Panc1 (cell line): Measurements from ENCODE around the gene CUL9. TPM values are rescaled to one million over a fixed set of nuclear protein-coding genes. Genes with fewer than 3 reads are reported as not detected.

Source experiments
- ATAC-seq: fragments of 200-7000 bp; cut with Tn5 transposase; 2 replicates; pipeline ENCODE4 v1.9.1; 2020; ENCODE audit warnings: mild to moderate bottlenecking, moderate library complexity
- BruUV-seq: library from RNA; stranded (reverse); fragments of 400-500 nt; replicated peaks from 2 replicates; lab custom pipeline; 2021; lab: Mats Ljungman, UMichigan
- CTCF ChIA-PET: fragments of 300-600 bp; sonication (Branson Sonifier 250); formaldehyde crosslinking; loops from one replicate; lab custom pipeline; 2022; ENCODE audit warnings: antibody characterized with exemption; lab: Charles Lee
- POLR2A ChIA-PET: fragments of 300-600 bp; sonication (Branson Sonifier 250); formaldehyde crosslinking; loops from one replicate; lab custom pipeline; 2022; ENCODE audit warnings: antibody characterized with exemption; lab: Charles Lee
- DNase-seq: peaks from one replicate; pipeline ENCODE4 v3.0.0-alpha.2; 2010; ENCODE audit warnings: low read depth, low spot score
- H3K27ac ChIP-seq: 2 replicates; pipeline ENCODE4 v1.5.1; 2011; ENCODE audit warnings: mild to moderate bottlenecking, low read length, inconsistent platforms
- H3K27me3 ChIP-seq: fragments of 200-500 bp; sonication (Bioruptor generic); 2 replicates; pipeline ENCODE4 v1.6.0; 2014; ENCODE audit warnings: low read length, inconsistent platforms; ENCODE audit not compliant: control insufficient read depth, insufficient read depth
- H3K36me3 ChIP-seq: fragments of 200-500 bp; sonication (Bioruptor generic); 2 replicates; pipeline ENCODE4 v1.5.1; 2014; ENCODE audit warnings: inconsistent platforms, mild to moderate bottlenecking, low read length, moderate library complexity; ENCODE audit not compliant: control insufficient read depth, insufficient read depth
- H3K4me1 ChIP-seq: 2 replicates; pipeline ENCODE4 v1.5.1; 2011; ENCODE audit warnings: inconsistent platforms, mild to moderate bottlenecking, low read length, moderate library complexity; ENCODE audit not compliant: control insufficient read depth, insufficient read depth
- H3K4me3 ChIP-seq, 2 experiments: 2 replicates each; pipeline ENCODE4 v1.5.1; 2011 to 2012; ENCODE audit warnings: low read depth in 2 of 2, low read length in 2 of 2, mild to moderate bottlenecking in 2 of 2, inconsistent platforms in 1 of 2, moderate library complexity in 1 of 2
- H3K9me3 ChIP-seq: fragments of 200-500 bp; sonication (Bioruptor generic); 2 replicates; pipeline ENCODE4 v1.5.1; 2014; ENCODE audit warnings: low read depth, mild to moderate bottlenecking, inconsistent platforms, low read length, moderate library complexity; ENCODE audit not compliant: control insufficient read depth, insufficient read depth
- CTCF ChIP-seq: fragments of 450-650 bp; IDR thresholded peaks from 2 replicates; pipeline ENCODE4 v1.5.1; 2017; ENCODE audit warnings: mild to moderate bottlenecking
- POLR2AphosphoS5 ChIP-seq: IDR thresholded peaks from 2 replicates; pipeline ENCODE4 v1.6.1; 2012; ENCODE audit warnings: mild to moderate bottlenecking, low read depth, low read length, moderate library complexity
- SIN3A ChIP-seq: IDR thresholded peaks from 2 replicates; pipeline ENCODE4 v1.6.1; 2012; ENCODE audit warnings: low read depth, mild to moderate bottlenecking, low read length, moderate library complexity, borderline replicate concordance; ENCODE audit not compliant: insufficient read depth
- TCF7L2 ChIP-seq: IDR thresholded peaks from 2 replicates; pipeline ENCODE4 v1.6.1; 2011; ENCODE audit warnings: mild to moderate bottlenecking, low read depth, low read length, inconsistent platforms
- in situ Hi-C: cut with HindIII; loops from 2 replicates; pipeline ENCODE4 v1.10.0; 2016; ENCODE audit warnings: low sequenced_read_pairs, low pct_unique_long_range_greater_than_20kb
- intact Hi-C: fragments of 100-400 bp; cut with micrococcal nuclease; formaldehyde crosslinking; loops from one replicate; pipeline ENCODE4 v1.10.0; 2022; ENCODE audit not compliant: unreplicated experiment
- total RNA-seq: library from RNA; stranded (reverse); gene quantifications from one replicate; pipeline ENCODE4 v1.2.1, GENCODE V29; 2021; ENCODE audit not compliant: unreplicated experiment
- TF ChIP-seq, protein P1 (sequence below), 2 experiments: IDR thresholded peaks; 2 replicates each; pipeline ENCODE4 v1.6.1; 2011 to 2012; ENCODE audit warnings: low read depth in 2 of 2, control low read depth in 1 of 2, low read length in 1 of 2, mild to moderate bottlenecking in 1 of 2, moderate library complexity in 1 of 2; ENCODE audit not compliant: insufficient read depth in 1 of 2

Gene CUL9
- total RNA-seq, 1 experiment from 2014 or later = 54.3 TPM

DNA sequence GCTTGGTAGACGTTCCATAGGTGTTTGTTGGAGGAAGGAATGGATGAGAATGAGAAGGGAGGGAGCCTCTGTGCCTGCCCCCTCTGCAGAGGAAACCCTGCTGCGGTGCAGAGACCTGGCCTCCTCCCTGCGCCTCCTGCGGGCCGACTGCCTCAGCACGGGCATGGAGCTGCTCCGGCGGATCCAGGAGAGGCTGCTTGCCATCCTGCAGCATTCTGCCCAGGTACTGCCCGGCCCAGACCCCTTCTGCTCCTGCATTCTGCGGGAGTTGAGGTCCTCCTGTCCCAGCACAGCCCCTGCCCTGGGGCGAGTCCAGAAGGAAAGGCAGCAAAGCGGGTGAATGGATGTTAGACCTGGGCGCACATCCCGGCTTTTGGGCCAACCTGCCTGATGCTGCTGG lies 41.2 kb downstream of the CUL9 start:
- ATAC-seq = no peak
- in situ Hi-C loops = no loop called here
- no peaks in the 10 kb centered on the region for H3K9me3 ChIP-seq
- no peaks in the 10 kb centered on the region for H3K27me3 ChIP-seq
- H3K36me3 ChIP-seq = no peaks in the 10 kb centered on the region; the same call in 1 of the 2 replicates
- ChIA-PET CTCF (no interaction called here), POLR2A (no interaction called here)
- intact Hi-C loops = no loop called here
- TF ChIP-seq SIN3A (no peak), TCF7L2 (no peak), CTCF (no peak), POLR2AphosphoS5 (no peak)
- TF ChIP-seq, protein P1, sequence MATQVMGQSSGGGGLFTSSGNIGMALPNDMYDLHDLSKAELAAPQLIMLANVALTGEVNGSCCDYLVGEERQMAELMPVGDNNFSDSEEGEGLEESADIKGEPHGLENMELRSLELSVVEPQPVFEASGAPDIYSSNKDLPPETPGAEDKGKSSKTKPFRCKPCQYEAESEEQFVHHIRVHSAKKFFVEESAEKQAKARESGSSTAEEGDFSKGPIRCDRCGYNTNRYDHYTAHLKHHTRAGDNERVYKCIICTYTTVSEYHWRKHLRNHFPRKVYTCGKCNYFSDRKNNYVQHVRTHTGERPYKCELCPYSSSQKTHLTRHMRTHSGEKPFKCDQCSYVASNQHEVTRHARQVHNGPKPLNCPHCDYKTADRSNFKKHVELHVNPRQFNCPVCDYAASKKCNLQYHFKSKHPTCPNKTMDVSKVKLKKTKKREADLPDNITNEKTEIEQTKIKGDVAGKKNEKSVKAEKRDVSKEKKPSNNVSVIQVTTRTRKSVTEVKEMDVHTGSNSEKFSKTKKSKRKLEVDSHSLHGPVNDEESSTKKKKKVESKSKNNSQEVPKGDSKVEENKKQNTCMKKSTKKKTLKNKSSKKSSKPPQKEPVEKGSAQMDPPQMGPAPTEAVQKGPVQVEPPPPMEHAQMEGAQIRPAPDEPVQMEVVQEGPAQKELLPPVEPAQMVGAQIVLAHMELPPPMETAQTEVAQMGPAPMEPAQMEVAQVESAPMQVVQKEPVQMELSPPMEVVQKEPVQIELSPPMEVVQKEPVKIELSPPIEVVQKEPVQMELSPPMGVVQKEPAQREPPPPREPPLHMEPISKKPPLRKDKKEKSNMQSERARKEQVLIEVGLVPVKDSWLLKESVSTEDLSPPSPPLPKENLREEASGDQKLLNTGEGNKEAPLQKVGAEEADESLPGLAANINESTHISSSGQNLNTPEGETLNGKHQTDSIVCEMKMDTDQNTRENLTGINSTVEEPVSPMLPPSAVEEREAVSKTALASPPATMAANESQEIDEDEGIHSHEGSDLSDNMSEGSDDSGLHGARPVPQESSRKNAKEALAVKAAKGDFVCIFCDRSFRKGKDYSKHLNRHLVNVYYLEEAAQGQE (IDR thresholded peaks at IDR 0.05; ENCODE audit: insufficient read depth in 1 of 2, low read depth in 2 of 2, low read length in 1 of 2) = no peak
- no TSS peak for BruUV-seq
- no peak for DNase-seq
- H3K27ac ChIP-seq = no peak overlapping the region
- no peak overlapping the region for H3K4me3 ChIP-seq
- H3K4me1 ChIP-seq = peaks cover 5% of the 10 kb centered on the region; the same call in 1 of the 2 replicates

GRCh38 chr6:43226192-43226851 lies 44.3 kb downstream of the CUL9 start:
- Histone ChIP-seq H3K4me1 (peaks cover 5% of the 10 kb centered on the region; the same call in 1 of the 2 replicates), H3K4me3 (no peak overlapping the region), H3K36me3 (no peaks in the 10 kb centered on the region), H3K27ac (no peak overlapping the region), H3K27me3 (no peaks in the 10 kb centered on the region), H3K9me3 (no peaks in the 10 kb centered on the region)
- in situ Hi-C loops = no loop called here
- no peak for ATAC-seq
- no peak for DNase-seq
- TF ChIP-seq POLR2AphosphoS5 = no peak
- no peak for TF ChIP-seq TCF7L2
- no peak for TF ChIP-seq SIN3A
- TF ChIP-seq CTCF = no peak
- TF ChIP-seq, protein P1 (IDR thresholded peaks at IDR 0.05; ENCODE audit: insufficient read depth in 1 of 2, low read depth in 2 of 2, low read length in 1 of 2) = no peak
- no TSS peak for BruUV-seq
- intact Hi-C loops = no loop called here
- CTCF ChIA-PET = no interaction called here
- POLR2A ChIA-PET = no interaction called here
